Kidney (tissue), 14 donors: ENCODE measurements around the gene ABHD12. TPM values are rescaled to one million over a fixed set of nuclear protein-coding genes. Genes with fewer than 3 reads are reported as not detected.

Source experiments
- DNase-seq, 5 donors: peaks; one replicate each; pipeline ENCODE4 v3.0.0-alpha.2; 2013 to 2020
- FAIRE-seq: peaks from 2 replicates; lab custom pipeline; 2012; peaks lifted over from hg19 to GRCh38; lab: Jason Lieb, UNC
- H3K27ac ChIP-seq, 2 donors: one replicate each; pipeline ENCODE4 v1.7.0; 2013; ENCODE audit warnings: low read depth in 2 of 2, low read length in 2 of 2, inconsistent platforms in 1 of 2
- H3K27me3 ChIP-seq: one replicate; pipeline ENCODE4 v1.7.1; 2013; ENCODE audit warnings: low read length, inconsistent platforms; ENCODE audit not compliant: control insufficient read depth, insufficient read depth
- H3K36me3 ChIP-seq, 3 donors: one replicate each; pipeline versions ENCODE4 v1.7.0 to v1.7.1; 2013; ENCODE audit warnings: low read length in 3 of 3, control low read depth in 1 of 3, inconsistent platforms in 1 of 3; ENCODE audit not compliant: insufficient read depth in 3 of 3, control insufficient read depth in 2 of 3
- H3K4me1 ChIP-seq, 3 donors: one replicate each; pipeline versions ENCODE4 v1.7.0 to v1.7.1; 2013; ENCODE audit warnings: low read length in 3 of 3, inconsistent platforms in 1 of 3, low read depth in 1 of 3; ENCODE audit not compliant: control insufficient read depth in 2 of 3, insufficient read depth in 2 of 3
- H3K4me3 ChIP-seq, 3 donors: one replicate each; pipeline versions ENCODE4 v1.7.0 to v1.8.1; 2013; ENCODE audit warnings: low read length in 3 of 3, control low read depth in 1 of 3, inconsistent platforms in 1 of 3
- H3K9ac ChIP-seq, 3 donors: one replicate each; pipeline versions ENCODE4 v1.7.0 to v1.7.1; 2013; ENCODE audit warnings: low read length in 3 of 3, control low read depth in 1 of 3, inconsistent platforms in 1 of 3
- H3K9me3 ChIP-seq, 3 donors: one replicate each; pipeline versions ENCODE4 v1.7.0 to v1.7.1; 2013; ENCODE audit warnings: low read length in 3 of 3, control low read depth in 1 of 3, inconsistent platforms in 1 of 3; ENCODE audit not compliant: control insufficient read depth in 2 of 3, insufficient read depth in 1 of 3
- intact Hi-C: fragments of 100-400 bp; cut with DNase I; formaldehyde crosslinking; loops from one replicate; pipeline ENCODE4 v1.11.1; 2022
- polyA plus RNA-seq: library from polyadenylated mRNA; stranded (reverse); fragments of 350-450 nt; fragmentation: Illumina TruSeq; extraction: RNeasy Lipid Tissue Mini Kit (QIAGEN cat#74804); gene quantifications from one replicate; pipeline ENCODE4 v1.2.3, GENCODE V29; 2014; ENCODE audit warnings: low read depth, low replicate concordance; ENCODE audit not compliant: insufficient read depth
- total RNA-seq: library from RNA; stranded (reverse); fragmentation: NEBNext Ultra II Directional; extraction: Animal tissue kit (Norgen Biotek cat#: 25700); gene quantifications from one replicate; pipeline ENCODE4 v1.2.1, GENCODE V29; 2021
- TF ChIP-seq, protein P1 (sequence below): IDR thresholded peaks from 3 replicates; pipeline ENCODE4 v1.5.1; 2012; ENCODE audit warnings: mild to moderate bottlenecking, moderate library complexity, borderline replicate concordance; ENCODE audit not compliant: insufficient read depth; ENCODE audit errors: extremely low read depth
- donor health status: control.
- donor health status: control.
- donor health status: control.
- donor health status: control.
- donor health status: control.
- donor health status: DM: yes; HTN: yes; CAD: no.
- donor health status: Normal renal cell carcinoma (clear cell type).

ABHD12 gene
- total and polyA plus RNA-seq, 2 donors from 2014 or later: 61.5 to 68.1 TPM

DNA sequence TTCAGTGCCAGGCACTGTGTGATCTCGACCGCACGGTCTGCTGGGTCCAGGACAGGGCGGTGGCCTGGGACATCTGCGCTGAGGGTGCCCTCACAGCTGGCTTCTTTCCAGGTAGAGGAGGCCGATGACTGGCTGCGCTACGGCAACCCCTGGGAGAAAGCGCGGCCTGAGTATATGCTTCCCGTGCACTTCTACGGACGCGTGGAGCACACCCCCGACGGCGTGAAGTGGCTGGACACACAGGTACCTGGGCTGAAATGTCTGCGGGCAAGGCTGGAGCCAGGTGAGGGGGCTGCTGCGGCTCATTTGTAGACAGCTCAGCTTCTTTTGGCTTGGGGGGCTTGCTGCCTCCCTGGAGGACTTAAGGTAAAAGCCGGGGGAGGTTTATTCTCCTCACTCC, 116.2 kb downstream of the ABHD12 start:
- intact Hi-C loops: no loop called here
- Histone ChIP-seq H3K9ac (no peak overlapping the region), H3K9me3 (no peaks in the 10 kb centered on the region), H3K27me3 (no peaks in the 10 kb centered on the region), H3K4me1 (no peaks in the 10 kb centered on the region), H3K36me3 (peaks cover 0 to 34% (median 15%) of the 10 kb centered on the region in 3 donors), H3K4me3 (no peak overlapping the region), H3K27ac (no peak overlapping the region)
- TF ChIP-seq, protein P1, sequence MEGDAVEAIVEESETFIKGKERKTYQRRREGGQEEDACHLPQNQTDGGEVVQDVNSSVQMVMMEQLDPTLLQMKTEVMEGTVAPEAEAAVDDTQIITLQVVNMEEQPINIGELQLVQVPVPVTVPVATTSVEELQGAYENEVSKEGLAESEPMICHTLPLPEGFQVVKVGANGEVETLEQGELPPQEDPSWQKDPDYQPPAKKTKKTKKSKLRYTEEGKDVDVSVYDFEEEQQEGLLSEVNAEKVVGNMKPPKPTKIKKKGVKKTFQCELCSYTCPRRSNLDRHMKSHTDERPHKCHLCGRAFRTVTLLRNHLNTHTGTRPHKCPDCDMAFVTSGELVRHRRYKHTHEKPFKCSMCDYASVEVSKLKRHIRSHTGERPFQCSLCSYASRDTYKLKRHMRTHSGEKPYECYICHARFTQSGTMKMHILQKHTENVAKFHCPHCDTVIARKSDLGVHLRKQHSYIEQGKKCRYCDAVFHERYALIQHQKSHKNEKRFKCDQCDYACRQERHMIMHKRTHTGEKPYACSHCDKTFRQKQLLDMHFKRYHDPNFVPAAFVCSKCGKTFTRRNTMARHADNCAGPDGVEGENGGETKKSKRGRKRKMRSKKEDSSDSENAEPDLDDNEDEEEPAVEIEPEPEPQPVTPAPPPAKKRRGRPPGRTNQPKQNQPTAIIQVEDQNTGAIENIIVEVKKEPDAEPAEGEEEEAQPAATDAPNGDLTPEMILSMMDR: no peak
- peak in 1 of 5 donors; percentile 51 for DNase-seq
- FAIRE-seq: no peak

DNA sequence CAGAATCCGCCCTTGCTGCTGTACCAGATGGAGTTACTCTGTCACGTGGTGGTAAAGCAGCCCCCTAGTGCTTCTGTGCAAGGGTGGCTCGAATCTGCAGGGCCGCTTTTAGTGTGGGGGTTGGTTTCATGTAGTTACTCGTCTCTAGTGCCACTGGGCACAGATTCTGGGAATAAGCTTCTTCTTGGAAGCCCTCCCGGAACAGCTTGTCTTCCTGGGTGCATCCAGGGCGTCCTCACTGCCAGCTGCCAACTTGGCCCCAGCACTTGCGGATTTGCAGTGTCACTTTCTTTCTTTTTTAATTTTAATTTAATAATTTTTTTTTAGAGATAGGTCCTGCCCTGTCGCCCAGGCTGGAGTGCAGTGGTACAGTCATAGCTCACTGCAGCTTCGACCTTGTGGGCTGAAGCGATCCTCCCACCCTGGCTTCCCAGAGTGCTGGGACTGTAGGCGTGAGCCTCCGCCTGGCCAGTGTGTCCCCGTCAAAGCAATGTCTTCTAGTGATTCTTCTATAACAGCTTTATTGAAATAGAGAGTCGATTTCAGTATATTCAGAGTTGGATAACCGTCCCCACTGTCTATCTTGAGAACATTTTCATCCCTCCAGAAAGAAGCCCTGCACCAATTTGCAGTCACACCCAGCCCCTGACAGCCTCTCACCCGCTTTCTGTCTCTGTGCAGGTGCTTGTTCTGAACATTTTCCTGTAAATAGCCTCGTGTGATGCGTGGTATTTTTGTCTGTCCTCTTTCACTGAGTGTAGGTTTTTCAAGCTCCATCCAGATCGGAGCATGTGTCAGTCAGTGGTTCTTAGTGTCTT, 116.9 kb downstream of the ABHD12 start:
- H3K9ac ChIP-seq: no peak overlapping the region
- peaks cover 0 to 36% (median 15%) of the 10 kb centered on the region in 3 donors for H3K36me3 ChIP-seq
- no peak overlapping the region for H3K4me3 ChIP-seq
- FAIRE-seq (no peak), DNase-seq (no peak)
- H3K4me1 ChIP-seq: no peaks in the 10 kb centered on the region
- no peak overlapping the region for H3K27ac ChIP-seq
- H3K9me3 ChIP-seq: no peaks in the 10 kb centered on the region
- TF ChIP-seq, protein P1: no peak
- no peaks in the 10 kb centered on the region for H3K27me3 ChIP-seq
- intact Hi-C loops: no loop called here

DNA sequence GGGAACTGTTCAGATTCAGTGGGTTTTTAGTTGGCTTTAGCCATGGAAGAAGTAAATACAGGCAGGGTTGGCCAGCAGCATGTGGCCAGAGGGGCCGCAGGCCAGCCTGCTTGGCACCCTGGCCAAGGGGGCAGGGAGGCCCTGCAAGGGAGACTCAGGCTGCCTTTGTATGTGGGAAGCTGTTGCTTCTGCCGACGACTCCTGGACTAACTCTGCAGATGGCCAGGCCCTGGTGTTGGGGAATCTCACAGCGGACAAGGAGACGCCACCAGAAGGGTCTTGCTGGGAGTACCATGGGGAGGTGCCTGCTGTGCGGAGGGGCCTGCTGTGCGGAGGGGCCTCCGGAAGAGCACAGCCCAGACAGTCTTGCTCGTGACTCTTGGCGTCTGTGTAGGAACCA, 117.6 kb downstream of the ABHD12 start:
- Histone ChIP-seq H3K4me3 (no peak overlapping the region), H3K27ac (no peak overlapping the region), H3K36me3 (peaks cover 0 to 29% (median 15%) of the 10 kb centered on the region in 3 donors), H3K9me3 (no peaks in the 10 kb centered on the region), H3K4me1 (no peaks in the 10 kb centered on the region), H3K27me3 (no peaks in the 10 kb centered on the region), H3K9ac (no peak overlapping the region)
- DNase-seq (peak in 1 of 5 donors; percentile 26), FAIRE-seq (no peak)
- intact Hi-C loops: no loop called here
- TF ChIP-seq, protein P1: no peak
